Body of pancreas (tissue), 4 donors: ENCODE measurements around the gene LYPD3. TPM values are rescaled to one million over a fixed set of nuclear protein-coding genes. Genes with fewer than 3 reads are reported as not detected.

Experiments
- ATAC-seq: fragments of 150-250 bp; one replicate; pipeline ENCODE4 v1.9.1; 2016
- DNase-seq, 4 donors: peaks; one replicate each; pipeline ENCODE4 v3.0.0-alpha.2; 2019
- H3K27ac ChIP-seq, 4 donors: fragments of 200-600 bp; sonication (generic); 1 replicate in 3 of 4; 2 replicates in 1 of 4; pipeline versions ENCODE4 v1.5.1 to v1.6.1; 2016 to 2019; ENCODE audit warnings: mild to moderate bottlenecking in 1 of 4, mixed read lengths in 1 of 4, moderate library complexity in 1 of 4
- H3K27me3 ChIP-seq, 2 donors: fragments of 200-600 bp; sonication (generic); one replicate each; pipeline ENCODE4 v1.6.0; 2016; ENCODE audit warnings: mild to moderate bottlenecking in 1 of 2
- H3K36me3 ChIP-seq, 2 donors: fragments of 200-600 bp; sonication (generic); replicated peaks in 1 of 2; 2 replicates each; pipeline ENCODE4 v1.5.1; 2016; ENCODE audit warnings: low read depth in 2 of 2; ENCODE audit not compliant: insufficient read depth in 1 of 2
- H3K4me1 ChIP-seq: fragments of 200-600 bp; sonication (generic); one replicate; pipeline ENCODE4 v1.6.0; 2016
- H3K4me3 ChIP-seq, 2 donors: fragments of 200-600 bp; sonication (generic); 1 replicate in 1 of 2; 2 replicates in 1 of 2; pipeline ENCODE4 v1.5.1; 2016 to 2019
- H3K9me3 ChIP-seq, 3 donors: fragments of 200-600 bp; sonication (generic); 1 replicate in 2 of 3; 2 replicates in 1 of 3; pipeline ENCODE4 v1.5.1; 2016
- POLR2A ChIP-seq, 3 donors: fragments of 450-650 bp; IDR thresholded peaks; one replicate each; pipeline ENCODE4 v1.6.1; 2016; ENCODE audit warnings: antibody characterized with exemption in 3 of 3, mild to moderate bottlenecking in 2 of 3
- WGBS, 2 donors: methylation state at CpG; one replicate each; pipeline ENCODE4 v1.1.5; 2017; 5-methylcytosine and 5-hydroxymethylcytosine counted together
- intact Hi-C: fragments of 100-400 bp; cut with DNase I; formaldehyde crosslinking; loops from one replicate; pipeline ENCODE4 v1.15.1; 2023
- total RNA-seq, 2 donors: library from RNA; depleted of rRNA; stranded (reverse); fragments of >200 nt; gene quantifications; one replicate each; pipeline ENCODE4 v1.1.0, GENCODE V29; 2016
- TF ChIP-seq, protein P1 (sequence below), 7 experiments: fragments of 450-650 bp in 4 of 7; fragments of 200-600 bp in 3 of 7; sonication (generic) in 3 of 7; IDR thresholded peaks; one replicate each; pipeline ENCODE4 v1.5.1; 2016 to 2019; ENCODE audit warnings: antibody characterized with exemption in 7 of 7

LYPD3 gene
- total RNA-seq, 2 donors from 2014 or later, result 0.26 TPM; not detected in 1

- intact Hi-C loops, result no loop called here
- WGBS, 2 donors, result 88 to 90% methylated on average over 5 of the region's 5 CpGs
- TF ChIP-seq, protein P1, sequence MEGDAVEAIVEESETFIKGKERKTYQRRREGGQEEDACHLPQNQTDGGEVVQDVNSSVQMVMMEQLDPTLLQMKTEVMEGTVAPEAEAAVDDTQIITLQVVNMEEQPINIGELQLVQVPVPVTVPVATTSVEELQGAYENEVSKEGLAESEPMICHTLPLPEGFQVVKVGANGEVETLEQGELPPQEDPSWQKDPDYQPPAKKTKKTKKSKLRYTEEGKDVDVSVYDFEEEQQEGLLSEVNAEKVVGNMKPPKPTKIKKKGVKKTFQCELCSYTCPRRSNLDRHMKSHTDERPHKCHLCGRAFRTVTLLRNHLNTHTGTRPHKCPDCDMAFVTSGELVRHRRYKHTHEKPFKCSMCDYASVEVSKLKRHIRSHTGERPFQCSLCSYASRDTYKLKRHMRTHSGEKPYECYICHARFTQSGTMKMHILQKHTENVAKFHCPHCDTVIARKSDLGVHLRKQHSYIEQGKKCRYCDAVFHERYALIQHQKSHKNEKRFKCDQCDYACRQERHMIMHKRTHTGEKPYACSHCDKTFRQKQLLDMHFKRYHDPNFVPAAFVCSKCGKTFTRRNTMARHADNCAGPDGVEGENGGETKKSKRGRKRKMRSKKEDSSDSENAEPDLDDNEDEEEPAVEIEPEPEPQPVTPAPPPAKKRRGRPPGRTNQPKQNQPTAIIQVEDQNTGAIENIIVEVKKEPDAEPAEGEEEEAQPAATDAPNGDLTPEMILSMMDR (IDR thresholded peaks at IDR 0.05), result no peak
- TF ChIP-seq POLR2A (IDR thresholded peaks at IDR 0.05), result no peak
- H3K4me1 ChIP-seq, result peaks cover 18% of the 10 kb centered on the region
- peaks cover 0 to 2% of the 10 kb centered on the region in 2 donors for H3K36me3 ChIP-seq
- DNase-seq (no peak), ATAC-seq (no peak)
- H3K4me3 ChIP-seq, result no peak overlapping the region
- no peak overlapping the region for H3K27ac ChIP-seq
- H3K9me3 ChIP-seq, result no peaks in the 10 kb centered on the region
- H3K27me3 ChIP-seq, result no peaks in the 10 kb centered on the region
These were observed 41.2 kb upstream of the LYPD3 start for GRCh38 chr19:43506629-43507028.

- H3K36me3 ChIP-seq, result peaks cover 0 to 2% of the 10 kb centered on the region in 2 donors
- no peaks in the 10 kb centered on the region for H3K9me3 ChIP-seq
- no peak for ATAC-seq
- 91 to 95% methylated on average over 5 of the region's 5 CpGs for WGBS, 2 donors
- no peaks in the 10 kb centered on the region for H3K27me3 ChIP-seq
- no peak overlapping the region for H3K4me3 ChIP-seq
- intact Hi-C loops, result no loop called here
- peaks cover 18% of the 10 kb centered on the region for H3K4me1 ChIP-seq
- TF ChIP-seq POLR2A (IDR thresholded peaks at IDR 0.05), result no peak
- TF ChIP-seq, protein P1 (IDR thresholded peaks at IDR 0.05), result no peak
- H3K27ac ChIP-seq, result no peak overlapping the region
- no peak for DNase-seq
These were observed 40.5 kb upstream of the LYPD3 start for GRCh38 chr19:43505941-43506340.

DNA sequence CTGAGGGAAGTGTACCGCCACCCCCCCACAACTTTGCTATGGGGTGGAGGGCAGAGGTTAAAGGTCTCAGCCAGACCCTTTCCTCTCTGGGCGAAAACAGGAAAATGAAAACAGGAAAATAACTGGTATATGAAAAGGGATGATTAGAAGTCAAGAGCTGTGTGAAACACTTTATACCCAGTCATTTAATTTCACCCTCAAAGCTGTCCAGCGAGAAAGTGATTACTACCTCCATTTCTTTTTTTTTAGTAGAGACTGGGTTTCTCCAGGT, 39.7 kb upstream of the LYPD3 start:
- Histone ChIP-seq H3K9me3 (no peaks in the 10 kb centered on the region), H3K27me3 (no peaks in the 10 kb centered on the region), H3K36me3 (peaks cover 0 to 2% of the 10 kb centered on the region in 2 donors), H3K4me3 (no peak overlapping the region), H3K27ac (peak overlapping the region in 2 of 4 donors; percentile 59 to 89), H3K4me1 (peaks cover 18% of the 10 kb centered on the region)
- ATAC-seq, result no peak
- 79 to 90% methylated on average over 3 of the region's 3 CpGs for WGBS, 2 donors
- intact Hi-C loops, result no loop called here
- TF ChIP-seq, protein P1 (IDR thresholded peaks at IDR 0.05), result no peak
- TF ChIP-seq POLR2A (IDR thresholded peaks at IDR 0.05), result no peak
- no peak for DNase-seq

- Histone ChIP-seq H3K9me3 (no peaks in the 10 kb centered on the region), H3K27me3 (no peaks in the 10 kb centered on the region), H3K4me1 (peaks cover 18% of the 10 kb centered on the region), H3K4me3 (peak within 1 kb of the TSS; percentile 63 to 75), H3K27ac (peak within 1 kb of the TSS; percentile 60 to 89 (median 80)), H3K36me3 (peaks cover 0 to 2% of the 10 kb centered on the region in 2 donors)
- 2 to 7% methylated on average over 13 to 41 of the region's 42 CpGs for WGBS, 2 donors
- ATAC-seq, result peak; percentile 50
- peak in 1 of 3 donors; percentile 10 for TF ChIP-seq POLR2A (IDR thresholded peaks at IDR 0.05)
- TF ChIP-seq, protein P1 (IDR thresholded peaks at IDR 0.05), result peak in 1 of 7 experiments; percentile 1
- intact Hi-C loops, result no loop called here
- DNase-seq, result peak; percentile 46 to 63 (median 56)
These were observed 39.2 kb upstream of the LYPD3 start, which contains the start of gene PHLDB3 for GRCh38 chr19:43504426-43505185. TSS of gene PHLDB3 (minus strand) at chr19:43504746. CDS start at chr19:43504118, 628 bp downstream.
